GM10847 (cell line): Measurements from ENCODE around the gene CCDC102A.

ENCODE experiments used
- POLR2A ChIP-seq: IDR thresholded peaks from 2 replicates; pipeline ENCODE4 v1.6.1; 2011; ENCODE audit not compliant: insufficient read length; ENCODE audit errors: extremely low read depth

Gene CCDC102A

DNA sequence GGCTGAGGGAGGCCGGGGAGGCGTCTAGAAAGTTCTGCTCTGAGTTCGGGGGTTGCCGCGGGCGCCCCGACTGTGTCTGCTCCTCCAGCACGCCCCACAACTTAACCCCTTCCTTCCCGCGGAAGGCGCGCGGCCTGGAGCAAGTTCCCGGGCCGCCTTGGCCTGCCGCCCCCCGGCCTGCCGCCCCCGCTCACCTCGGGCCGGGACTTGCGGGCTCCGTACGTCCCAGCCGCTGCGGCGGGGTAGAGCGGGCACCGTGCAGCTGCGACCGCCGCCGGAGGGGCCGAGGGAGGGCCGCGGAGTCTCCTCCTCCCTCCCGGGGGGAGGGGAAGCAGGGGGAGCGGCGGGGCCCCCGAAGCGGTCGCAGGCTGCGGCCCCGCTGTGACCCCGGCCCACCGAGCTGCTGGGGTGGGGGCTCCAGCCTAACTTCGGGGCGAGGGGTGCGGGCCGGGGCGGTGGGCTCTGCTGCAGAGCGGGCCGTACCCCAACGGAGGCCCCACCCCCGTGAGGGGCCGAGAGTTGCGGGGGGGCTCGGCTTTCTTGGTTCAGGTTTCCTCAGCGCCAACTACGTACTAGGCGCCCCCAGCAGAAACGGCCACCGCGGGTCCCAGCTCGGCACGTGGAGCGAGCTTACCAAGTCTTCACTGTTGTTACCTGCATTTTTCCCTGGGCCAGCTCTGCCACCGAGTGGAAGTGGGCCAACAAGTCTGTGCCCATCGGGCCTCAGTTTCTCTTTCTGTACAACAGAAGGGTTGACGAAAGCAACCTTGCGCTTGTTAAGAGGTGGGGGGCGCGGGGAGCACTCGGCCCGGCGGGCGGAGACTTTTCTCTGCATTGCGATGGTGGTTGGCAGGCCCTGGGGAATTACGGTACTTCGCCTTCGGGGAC is at the start of gene CCDC102A:
TSS of gene CCDC102A (minus strand) at position 266 of the 888 bp plus-strand sequence. CDS start 7,394 bp downstream, outside the sequence.
- TF ChIP-seq POLR2A, result peak; percentile 16

DNA sequence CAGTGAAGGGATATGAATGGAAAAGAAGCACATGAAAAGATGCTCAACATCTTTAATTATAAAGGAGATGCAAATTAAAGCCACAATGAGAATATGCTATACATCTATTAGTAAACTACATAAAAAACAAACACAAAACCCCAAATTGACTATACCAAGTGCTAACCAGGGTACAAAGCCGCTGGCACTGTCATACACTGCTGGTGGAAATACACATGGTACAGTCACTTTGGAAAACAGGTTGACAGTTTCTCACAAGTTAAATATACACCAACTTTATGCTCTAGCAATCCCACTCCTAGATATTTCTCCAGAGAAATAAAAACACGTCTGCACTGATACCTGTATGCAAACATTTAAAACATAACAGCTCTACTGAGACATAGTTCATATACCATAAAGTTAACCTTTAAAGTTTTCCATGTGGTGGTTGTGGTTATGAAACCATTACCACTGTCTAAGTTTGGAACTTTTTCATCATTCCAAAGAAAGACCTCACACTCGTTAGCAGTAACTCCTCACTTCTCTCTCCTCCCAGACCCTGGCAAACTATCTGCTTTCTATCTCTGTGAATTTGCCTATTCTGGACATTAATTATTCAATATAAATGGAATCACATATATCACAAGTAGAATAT is 48.8 kb upstream of the CCDC102A start:
- TF ChIP-seq POLR2A, result no peak

DNA sequence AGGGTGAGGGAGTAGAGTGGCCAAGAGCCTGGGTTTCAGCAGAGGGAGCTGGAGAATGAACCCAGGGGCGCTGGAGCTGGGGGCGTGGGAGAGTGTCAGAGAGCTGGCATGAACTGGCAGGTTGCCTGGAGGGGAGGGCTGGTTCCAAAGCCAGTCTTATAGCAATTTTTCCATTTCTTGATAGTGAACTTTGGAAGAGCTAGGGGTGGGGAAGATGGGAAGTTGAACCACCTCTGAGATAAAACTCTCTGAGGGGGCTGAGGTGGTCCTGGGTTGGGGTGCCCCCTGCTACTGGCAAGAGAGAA is 42.9 kb upstream of the CCDC102A start:
- no peak for TF ChIP-seq POLR2A

DNA sequence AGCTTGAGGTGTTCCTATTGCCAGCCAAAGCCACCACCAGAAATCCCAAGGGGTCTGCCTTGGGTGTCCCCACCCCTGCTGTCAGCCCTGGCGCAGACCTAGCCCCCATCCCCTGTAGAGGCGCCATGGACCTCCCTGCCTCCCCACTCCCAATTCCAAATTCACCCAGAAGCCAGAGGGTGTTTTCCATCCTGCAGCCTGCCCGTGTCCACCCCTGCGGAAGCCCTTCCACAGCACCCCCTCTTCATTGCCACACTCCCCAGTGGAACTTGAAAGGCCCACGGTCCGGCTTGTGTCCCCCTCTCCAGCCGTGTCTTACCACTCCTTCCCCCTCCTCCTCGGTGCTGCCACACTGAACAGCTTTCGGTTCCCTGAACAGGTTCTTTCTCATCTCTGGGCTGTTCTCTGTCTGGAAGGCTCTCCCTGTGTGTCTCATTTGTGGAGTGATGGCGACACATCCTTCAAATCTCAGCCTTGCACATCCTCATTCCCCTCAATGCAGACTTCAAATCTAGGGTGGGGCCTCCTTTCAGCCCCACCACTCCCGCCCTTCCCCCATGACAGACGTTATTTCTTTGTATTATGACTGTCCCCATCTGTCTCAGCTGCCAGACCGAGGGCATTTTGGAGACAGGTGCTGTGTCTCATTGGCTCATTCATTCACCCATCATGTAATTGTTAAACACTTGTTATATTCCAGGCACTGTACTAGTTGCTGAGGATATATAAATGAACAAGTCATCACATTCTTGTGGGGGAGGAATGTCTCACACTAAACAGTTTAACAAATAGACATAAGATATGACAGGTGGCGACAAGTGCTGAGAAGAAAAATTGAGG is 42.4 kb upstream of the CCDC102A start:
- no peak for TF ChIP-seq POLR2A

DNA sequence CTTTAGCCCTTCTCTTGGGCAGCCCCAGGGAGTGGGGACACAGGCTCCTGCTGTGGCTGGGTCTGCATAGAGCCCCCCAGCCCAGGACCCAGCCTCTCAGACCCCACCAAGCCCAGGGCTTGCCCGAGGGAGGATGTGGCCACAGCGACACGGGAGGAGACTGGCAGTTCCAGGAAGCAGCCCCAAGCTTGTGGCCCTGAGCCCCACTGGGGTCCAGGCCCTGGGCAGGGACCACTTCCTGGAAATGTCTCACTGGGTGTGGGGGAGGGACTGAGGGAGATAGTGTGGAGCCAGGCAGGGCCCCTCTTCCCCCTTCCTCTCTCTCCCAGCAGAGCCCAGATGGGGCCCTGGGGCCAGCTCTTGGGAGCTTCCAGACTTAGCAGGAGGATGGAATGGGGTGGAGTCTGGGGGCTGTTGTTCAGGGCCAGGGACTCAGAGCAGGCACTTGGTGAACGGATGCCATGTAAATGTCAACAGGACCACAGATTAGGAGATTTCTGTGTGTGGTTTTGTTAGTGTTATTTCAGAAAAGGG is 41.4 kb upstream of the CCDC102A start:
- TF ChIP-seq POLR2A, result no peak

DNA sequence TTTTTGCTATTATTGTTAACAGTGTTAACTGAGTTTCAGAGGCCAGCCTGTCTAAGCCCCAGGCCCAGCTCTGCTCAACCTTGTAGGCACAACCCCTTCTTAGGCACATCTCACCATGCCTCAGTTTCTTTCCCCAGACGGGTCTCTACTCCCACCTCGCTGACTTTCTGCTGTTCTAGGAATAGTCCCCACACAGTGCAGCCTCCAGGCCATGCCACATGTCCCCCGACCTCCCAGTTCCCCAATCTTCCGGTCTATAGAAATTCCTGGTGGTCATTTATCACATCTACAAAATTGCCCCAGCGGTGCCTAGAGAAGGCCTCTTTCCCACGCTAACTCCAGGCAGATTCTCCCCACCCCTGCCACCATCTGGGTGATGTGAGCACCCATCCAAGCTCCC is 40.8 kb upstream of the CCDC102A start:
- no peak for TF ChIP-seq POLR2A

DNA sequence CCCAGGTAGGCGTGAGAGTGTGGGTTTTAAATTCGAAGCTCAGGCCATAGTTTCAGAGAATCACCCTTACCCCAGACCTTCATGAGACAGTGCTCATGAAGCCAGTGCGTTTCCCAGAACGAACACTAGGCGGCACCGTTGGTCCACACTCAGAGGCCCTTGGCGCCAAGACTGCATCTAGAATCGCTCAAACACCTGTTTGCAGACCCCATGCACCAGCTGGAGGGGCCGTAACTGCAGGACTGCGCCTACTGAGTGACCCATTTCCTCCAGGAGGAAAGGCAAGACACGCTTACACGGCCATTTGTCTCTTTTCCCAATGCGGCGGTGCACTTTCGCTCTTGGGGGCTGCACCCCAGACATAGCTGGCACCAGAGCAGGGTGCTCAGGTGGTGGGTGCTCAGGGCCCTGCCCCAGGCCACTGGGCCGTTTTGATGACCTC is 40.1 kb upstream of the CCDC102A start:
- no peak for TF ChIP-seq POLR2A

DNA sequence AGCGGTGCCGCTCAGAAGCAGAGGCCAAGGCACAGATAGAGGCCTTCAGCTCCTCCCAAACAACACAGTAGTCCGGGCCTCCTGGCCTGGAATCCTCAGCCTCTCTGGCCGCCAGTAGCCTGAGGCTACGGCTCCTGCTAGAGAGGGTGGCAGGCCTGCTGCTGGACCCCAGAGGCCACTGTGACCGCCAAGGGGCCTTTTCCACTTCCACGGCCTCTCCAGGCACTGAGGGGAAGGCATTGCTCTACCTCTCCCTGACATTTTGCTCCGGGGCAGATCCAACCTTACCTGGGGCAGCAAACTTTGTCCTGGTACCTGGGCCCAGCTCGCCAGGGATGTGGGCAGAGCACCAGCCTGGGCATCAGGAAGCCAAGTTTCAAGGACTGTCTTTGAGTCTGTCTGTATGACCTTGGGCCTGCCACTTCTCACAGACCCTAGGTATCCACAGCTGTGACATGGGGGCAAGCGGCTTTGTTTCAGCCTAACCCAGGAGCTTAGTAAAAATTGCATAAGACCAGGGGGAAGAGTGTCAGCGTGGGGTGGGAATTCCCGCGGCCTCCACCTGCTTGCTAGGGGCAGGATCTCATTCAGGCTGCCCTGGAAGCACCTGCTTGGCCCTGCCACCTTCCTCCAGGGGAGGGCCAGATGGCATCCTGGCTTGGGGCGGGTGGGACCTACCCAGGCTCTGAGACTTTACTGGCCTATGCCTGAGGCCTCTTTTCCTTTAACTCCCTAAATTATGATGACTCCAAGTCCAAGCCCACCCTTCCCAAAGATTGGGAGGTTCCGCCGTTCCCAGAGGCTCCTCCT is 39.3 kb upstream of the CCDC102A start:
- no peak for TF ChIP-seq POLR2A

DNA sequence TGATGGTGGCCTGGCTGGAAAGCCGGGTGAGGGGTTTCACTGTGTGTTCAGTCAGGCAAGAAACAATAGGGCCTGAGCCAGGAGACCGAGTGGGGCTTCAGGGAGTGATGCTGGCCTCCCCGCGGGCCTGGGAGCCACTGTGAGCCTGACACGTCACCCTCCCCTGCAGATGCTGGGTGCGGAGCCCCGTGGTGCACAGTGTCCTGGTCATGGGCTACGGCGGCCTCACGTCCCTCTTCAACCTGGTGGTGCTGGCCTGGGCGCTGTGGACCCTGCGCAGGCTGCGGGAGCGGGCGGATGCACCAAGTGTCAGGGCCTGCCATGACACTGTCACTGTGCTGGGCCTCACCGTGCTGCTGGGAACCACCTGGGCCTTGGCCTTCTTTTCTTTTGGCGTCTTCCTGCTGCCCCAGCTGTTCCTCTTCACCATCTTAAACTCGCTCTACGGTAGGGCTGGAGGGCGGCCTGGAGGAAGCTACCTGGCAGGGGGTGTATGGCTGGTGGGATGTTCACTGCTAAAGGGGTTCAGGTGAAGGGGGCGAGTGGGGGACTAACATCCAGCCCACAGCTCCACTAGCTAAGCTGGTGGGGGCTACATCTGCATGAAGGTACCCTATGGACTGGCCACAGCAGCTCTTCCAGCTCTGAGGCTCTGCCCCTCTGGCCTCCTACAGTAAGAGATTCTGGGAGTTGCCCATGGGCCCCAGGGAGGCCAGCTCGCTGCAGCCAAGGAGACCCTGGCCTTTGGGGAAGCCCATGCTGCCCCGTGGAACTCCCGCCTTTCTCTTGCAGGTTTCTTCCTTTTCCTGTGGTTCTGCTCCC is 38.5 kb upstream of the CCDC102A start:
- TF ChIP-seq POLR2A, result no peak

DNA sequence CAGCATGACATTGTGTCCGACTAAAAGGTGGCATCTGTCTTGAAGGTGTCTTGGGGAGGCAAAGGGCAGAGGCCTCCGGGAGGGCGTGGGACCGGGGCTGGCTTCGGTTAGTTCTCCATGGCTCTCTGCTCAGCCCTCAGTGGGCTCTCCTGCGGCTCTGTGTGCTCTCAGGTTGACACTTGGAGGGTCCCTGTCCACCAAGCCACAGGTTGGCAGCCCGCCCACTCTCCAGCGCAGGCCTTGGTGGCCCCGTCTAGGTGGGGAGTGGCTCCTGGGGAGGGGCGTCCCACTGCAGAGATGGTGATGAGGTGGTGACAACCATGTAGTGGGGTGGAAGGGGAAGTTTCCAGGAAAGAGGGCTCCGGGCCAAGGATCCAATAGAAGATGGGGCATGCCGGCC is 37.7 kb upstream of the CCDC102A start:
- TF ChIP-seq POLR2A, result no peak

DNA sequence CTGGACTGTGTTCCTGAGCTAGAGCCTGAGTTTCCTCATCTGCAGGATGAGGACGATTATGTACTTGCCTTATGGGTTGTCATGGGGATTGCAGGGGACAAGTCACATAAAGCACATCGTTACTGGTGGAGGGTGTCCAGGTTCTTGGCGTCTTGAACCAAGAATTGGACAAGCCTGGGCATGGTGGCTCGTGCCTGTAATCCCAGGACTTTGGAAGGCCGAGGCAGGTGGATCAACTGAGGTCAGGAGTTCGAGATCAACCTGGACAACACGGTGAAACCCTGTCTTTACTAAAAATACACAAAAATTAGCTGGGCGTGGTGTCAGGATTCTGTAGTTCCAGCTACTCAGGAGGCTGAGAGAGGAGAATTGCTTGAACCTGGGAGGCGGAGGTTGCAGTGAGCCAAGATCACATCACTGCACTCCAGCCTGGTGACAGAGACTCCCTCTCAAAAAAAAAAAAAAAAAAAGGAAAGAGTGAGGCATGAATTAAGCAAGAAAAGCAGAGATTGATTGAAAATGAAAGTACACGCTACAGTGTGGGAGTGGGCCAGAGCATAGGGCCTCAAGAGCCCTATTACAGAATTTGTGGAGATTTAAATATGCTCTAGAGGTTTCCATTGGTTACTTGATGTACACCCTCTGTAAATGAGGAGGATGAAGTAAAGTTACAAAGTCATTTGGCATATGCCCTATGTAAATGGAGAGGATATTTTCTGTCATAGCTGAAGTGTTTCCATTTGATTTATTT is 36.8 kb upstream of the CCDC102A start:
- TF ChIP-seq POLR2A, result no peak

DNA sequence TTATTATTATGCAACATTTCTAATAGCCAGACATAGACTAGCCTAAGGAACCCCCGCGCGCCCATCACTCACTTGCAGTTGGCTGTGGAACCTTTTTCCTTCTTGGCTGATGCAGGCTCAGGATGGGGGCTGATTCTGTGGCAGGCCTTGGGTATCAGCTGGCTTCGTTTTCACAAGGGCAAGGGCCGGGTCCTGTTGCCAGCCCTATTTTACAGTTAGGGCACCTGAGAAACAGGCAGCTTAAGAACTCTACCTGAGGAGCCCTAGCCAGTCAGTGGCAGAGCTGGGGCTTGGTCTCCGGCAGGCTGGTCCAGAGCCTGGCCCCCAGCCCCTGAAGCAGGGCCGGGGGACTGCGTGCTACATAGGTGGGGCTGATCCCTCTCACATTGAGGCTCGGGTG is 34.7 kb upstream of the CCDC102A start:
- TF ChIP-seq POLR2A, result no peak
